ENCODE data around the gene VRTN. TPM values are rescaled to one million over a fixed set of nuclear protein-coding genes. Genes with fewer than 3 reads are reported as not detected.

The VRTN gene
- total RNA-seq, 4 donors from 2014 or later = not detected

- H3K4me1 ChIP-seq = peaks cover 12 to 16% (median 14%) of the 10 kb centered on the region in 4 donors
- H3K9me3 ChIP-seq = no peaks in the 10 kb centered on the region
- DNase-seq (ENCODE audit: extremely low spot score) = no peak
- peaks cover 0 to 71% (median 0%) of the 10 kb centered on the region in 4 donors for H3K27me3 ChIP-seq
- no peaks in the 10 kb centered on the region for H3K36me3 ChIP-seq
- H3K27ac ChIP-seq (replicated peaks in 1 of 4) = no peak overlapping the region
- TF ChIP-seq EP300 (IDR thresholded peaks at IDR 0.05) = no peak
- TF ChIP-seq, protein P1, sequence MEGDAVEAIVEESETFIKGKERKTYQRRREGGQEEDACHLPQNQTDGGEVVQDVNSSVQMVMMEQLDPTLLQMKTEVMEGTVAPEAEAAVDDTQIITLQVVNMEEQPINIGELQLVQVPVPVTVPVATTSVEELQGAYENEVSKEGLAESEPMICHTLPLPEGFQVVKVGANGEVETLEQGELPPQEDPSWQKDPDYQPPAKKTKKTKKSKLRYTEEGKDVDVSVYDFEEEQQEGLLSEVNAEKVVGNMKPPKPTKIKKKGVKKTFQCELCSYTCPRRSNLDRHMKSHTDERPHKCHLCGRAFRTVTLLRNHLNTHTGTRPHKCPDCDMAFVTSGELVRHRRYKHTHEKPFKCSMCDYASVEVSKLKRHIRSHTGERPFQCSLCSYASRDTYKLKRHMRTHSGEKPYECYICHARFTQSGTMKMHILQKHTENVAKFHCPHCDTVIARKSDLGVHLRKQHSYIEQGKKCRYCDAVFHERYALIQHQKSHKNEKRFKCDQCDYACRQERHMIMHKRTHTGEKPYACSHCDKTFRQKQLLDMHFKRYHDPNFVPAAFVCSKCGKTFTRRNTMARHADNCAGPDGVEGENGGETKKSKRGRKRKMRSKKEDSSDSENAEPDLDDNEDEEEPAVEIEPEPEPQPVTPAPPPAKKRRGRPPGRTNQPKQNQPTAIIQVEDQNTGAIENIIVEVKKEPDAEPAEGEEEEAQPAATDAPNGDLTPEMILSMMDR (IDR thresholded peaks at IDR 0.05) = no peak
- no peak for TF ChIP-seq POLR2A (IDR thresholded peaks at IDR 0.05; ENCODE audit: low read depth)
- no peak for TF ChIP-seq POLR2AphosphoS5 (IDR thresholded peaks at IDR 0.05)
- intact Hi-C loops (cut with DNase I) = no loop called here
- WGBS = 53% methylated on average over 12 of the region's 13 CpGs
- H3K4me3 ChIP-seq = no peak overlapping the region
Observed at GRCh38 chr14:74400031-74400685, 51.9 kb downstream of the VRTN start.

- Histone ChIP-seq H3K36me3 (no peaks in the 10 kb centered on the region), H3K4me3 (peak overlapping the region in 1 of 4 donors; percentile 7), H3K9me3 (no peaks in the 10 kb centered on the region), H3K4me1 (peaks cover 12 to 16% (median 14%) of the 10 kb centered on the region in 4 donors), H3K27me3 (peaks cover 0 to 71% (median 0%) of the 10 kb centered on the region in 4 donors), H3K27ac (replicated peaks in 1 of 4) (no peak overlapping the region)
- intact Hi-C loops (cut with DNase I) = no loop called here
- no peak for DNase-seq (ENCODE audit: extremely low spot score)
- no peak for TF ChIP-seq EP300 (IDR thresholded peaks at IDR 0.05)
- TF ChIP-seq POLR2AphosphoS5 (IDR thresholded peaks at IDR 0.05) = no peak
- TF ChIP-seq, protein P1 (IDR thresholded peaks at IDR 0.05) = no peak
- no peak for TF ChIP-seq POLR2A (IDR thresholded peaks at IDR 0.05; ENCODE audit: low read depth)
- WGBS = 53% methylated on average over 8 of the region's 8 CpGs
Observed at GRCh38 chr14:74400919-74401503, 52.7 kb downstream of the VRTN start.

DNA sequence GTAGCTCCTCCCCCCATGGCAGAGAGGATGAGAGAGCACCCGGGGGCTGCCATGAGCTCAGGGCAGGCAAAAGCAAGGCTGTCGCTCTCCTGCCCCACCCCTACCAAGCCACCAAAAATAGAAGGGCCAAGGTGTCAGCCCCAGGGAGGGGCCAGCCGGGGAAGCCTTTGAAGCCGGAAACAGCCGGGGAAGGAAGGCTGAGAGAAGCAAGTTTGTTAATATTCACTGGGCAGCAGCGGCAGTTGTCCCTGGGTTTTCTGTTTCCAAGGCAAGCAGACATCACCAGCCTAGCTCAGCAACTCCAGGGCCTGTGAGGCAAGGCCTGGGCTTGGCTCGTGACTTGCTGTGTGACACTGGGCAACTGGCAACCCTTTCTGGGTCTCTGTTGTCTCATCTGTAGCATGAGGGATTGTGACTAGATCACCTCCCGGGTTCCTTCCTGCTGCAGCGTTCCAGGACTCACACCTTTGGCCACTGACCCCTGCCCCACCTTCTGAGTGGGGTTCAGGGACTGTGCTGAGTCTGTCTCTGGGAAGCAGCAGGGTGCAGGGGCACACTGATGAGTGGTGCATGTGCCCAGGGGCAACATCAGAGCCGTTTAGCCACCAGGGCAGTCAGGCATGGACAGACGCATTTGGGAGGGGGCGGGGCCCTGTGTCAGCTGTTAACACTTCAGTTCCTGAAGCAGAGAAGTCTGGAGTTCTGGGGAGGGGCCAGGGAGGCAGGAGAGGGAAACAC, 53.4 kb downstream of the VRTN start:
- TF ChIP-seq, protein P1 (IDR thresholded peaks at IDR 0.05) = no peak
- TF ChIP-seq POLR2A (IDR thresholded peaks at IDR 0.05; ENCODE audit: low read depth) (no peak), POLR2AphosphoS5 (IDR thresholded peaks at IDR 0.05) (no peak), EP300 (IDR thresholded peaks at IDR 0.05) (no peak)
- Histone ChIP-seq H3K4me1 (peaks cover 12 to 16% (median 14%) of the 10 kb centered on the region in 4 donors), H3K27me3 (peaks cover 0 to 78% (median 0%) of the 10 kb centered on the region in 4 donors), H3K4me3 (peak overlapping the region in 1 of 4 donors; percentile 7), H3K36me3 (no peaks in the 10 kb centered on the region), H3K27ac (replicated peaks in 1 of 4) (no peak overlapping the region), H3K9me3 (no peaks in the 10 kb centered on the region)
- 16% methylated on average over 8 of the region's 12 CpGs for WGBS
- intact Hi-C loops (cut with DNase I) = no loop called here
- no peak for DNase-seq (ENCODE audit: extremely low spot score)

- Histone ChIP-seq H3K4me3 (no peak overlapping the region), H3K36me3 (no peaks in the 10 kb centered on the region), H3K9me3 (no peaks in the 10 kb centered on the region), H3K27me3 (peaks cover 0 to 74% (median 0%) of the 10 kb centered on the region in 4 donors), H3K27ac (replicated peaks in 1 of 4) (no peak overlapping the region), H3K4me1 (peaks cover 12 to 16% (median 14%) of the 10 kb centered on the region in 4 donors)
- intact Hi-C loops (cut with DNase I) = no loop called here
- TF ChIP-seq POLR2A (IDR thresholded peaks at IDR 0.05; ENCODE audit: low read depth) (no peak), EP300 (IDR thresholded peaks at IDR 0.05) (no peak), POLR2AphosphoS5 (IDR thresholded peaks at IDR 0.05) (no peak)
- TF ChIP-seq, protein P1 (IDR thresholded peaks at IDR 0.05) = no peak
- WGBS = 56% methylated on average over 10 of the region's 10 CpGs
- no peak for DNase-seq (ENCODE audit: extremely low spot score)
Observed at GRCh38 chr14:74402401-74403251, 54.4 kb downstream of the VRTN start.

Measured in esophagus muscularis mucosa (tissue), 4 donors.